ENCODE data around the gene TLR5. TPM values are rescaled to one million over a fixed set of nuclear protein-coding genes. Genes with fewer than 3 reads are reported as not detected.

Gene TLR5
- total and polyA plus RNA-seq, 2 of the 4 experiments (the other 2 are of a cell fraction) = 0.09 to 0.18 TPM

DNA sequence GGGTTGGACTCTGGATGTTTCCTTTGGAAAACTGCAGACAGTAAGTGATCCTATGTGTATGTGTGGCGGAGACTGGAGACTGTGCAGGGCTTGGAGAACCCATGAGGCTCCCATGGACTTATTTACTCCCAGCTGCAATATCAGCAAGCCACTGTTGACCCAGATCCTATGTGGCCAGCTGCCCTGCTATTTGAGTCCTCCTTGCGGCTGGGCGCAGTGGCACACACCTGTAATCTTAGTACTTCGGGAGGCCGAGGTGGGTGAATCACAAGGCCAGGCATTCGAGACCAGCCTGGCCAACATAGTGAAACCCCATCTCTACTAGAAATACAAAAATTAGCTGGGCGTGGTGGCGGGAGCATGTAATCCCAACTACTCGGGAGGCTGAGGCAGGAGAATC, 83.5 kb downstream of the TLR5 start:
- Histone ChIP-seq H2AK5ac (ENCODE audit: low read depth, low read length) (no peak overlapping the region), H3K18ac (ENCODE audit: low read depth, low read length) (no peak overlapping the region), H3K9me3 (ENCODE audit: control insufficient read depth, insufficient read depth, low read length) (no peaks in the 10 kb centered on the region), H2AK9ac (replicated peaks; ENCODE audit: low read depth, low read length, poor library complexity) (no peak overlapping the region), H3K4me2 (ENCODE audit: low read depth, low read length) (no peak overlapping the region), H2AFZ (replicated peaks; ENCODE audit: low read length, poor library complexity) (no peak overlapping the region), H4K8ac (ENCODE audit: low read depth in 2 of 2, low read length in 2 of 2) (no peak overlapping the region), H3K9me1 (ENCODE audit: insufficient read depth, low read length) (no peaks in the 10 kb centered on the region), H2BK5ac (ENCODE audit: low read depth, low read length, poor library complexity, severe bottlenecking) (no peak overlapping the region), H3K27me3 (ENCODE audit: control insufficient read depth, insufficient read depth, low read length) (peaks cover 11% of the 10 kb centered on the region), H3K9ac (ENCODE audit: low read depth, low read length) (no peak overlapping the region), H2BK120ac (ENCODE audit: low read depth, low read length) (no peak overlapping the region), H3K36me3 (ENCODE audit: control insufficient read depth, insufficient read depth, low read length) (no peaks in the 10 kb centered on the region), H4K20me1 (ENCODE audit: insufficient read depth, low read length) (no peaks in the 10 kb centered on the region), H3K56ac (ENCODE audit: extremely low read depth, insufficient read depth, low read length) (no peak overlapping the region), H3K4me1 (ENCODE audit: control insufficient read depth, insufficient read depth, low read length) (no peaks in the 10 kb centered on the region), H3K27ac (ENCODE audit: insufficient read depth, low read length) (no peak overlapping the region), H4K91ac (ENCODE audit: insufficient read depth, low read depth, low read length) (no peak overlapping the region), H3K4ac (ENCODE audit: low read depth, low read length) (no peak overlapping the region), H3K79me1 (ENCODE audit: low read depth in 1 of 2, low read length in 2 of 2) (no peaks in the 10 kb centered on the region), H2BK15ac (ENCODE audit: low read depth, low read length) (no peak overlapping the region), H3K4me3 (ENCODE audit: insufficient read depth, low read depth, low read length) (no peak overlapping the region), H3K23ac (ENCODE audit: low read depth, low read length) (no peak overlapping the region), H2BK20ac (ENCODE audit: low read depth, low read length) (no peak overlapping the region), H4K5ac (ENCODE audit: low read depth, low read length) (no peak overlapping the region), H3K14ac (replicated peaks; ENCODE audit: low read depth, low read length) (no peak overlapping the region)
- ATAC-seq (ENCODE audit: low read depth) (no peak), DNase-seq (no peak)
- in situ Hi-C loops (cut with MboI; ENCODE audit: low sequenced_read_pairs) (no loop called here), intact Hi-C loops (cut with micrococcal nuclease) (no loop called here), dilution Hi-C loops (cut with HindIII; ENCODE audit: low sequenced_read_pairs, unreplicated experiment) (no loop called here)
- BruUV-seq (replicated peaks) = no TSS peak
- CTCF ChIA-PET = interaction anchor here (0.5 kb wide), 1 partner anchor 11 kb away, joined by 3 read pairs; no protein-coding TSS in a partner anchor
- POLR2A ChIA-PET (ENCODE audit: unreplicated experiment) = no interaction called here
- WGBS, 2 experiments (ENCODE audit: extremely low coverage in 2 of 2, insufficient read length in 1 of 2) = 73% methylated on average over 3 of the region's 9 CpGs; no CpG with 5 or more reads in 1 of the 2 experiments
- TF ChIP-seq CEBPB (IDR thresholded peaks at IDR 0.05; ENCODE audit: low read depth, low read length) (no peak), MAZ (IDR thresholded peaks at IDR 0.05; ENCODE audit: borderline replicate concordance, low read depth, low read length) (no peak), FOS (IDR thresholded peaks at IDR 0.05; ENCODE audit: low read depth, low read length) (no peak), POLR2A (IDR thresholded peaks at IDR 0.05; ENCODE audit: low read depth, low read length) (no peak), MAFK (IDR thresholded peaks at IDR 0.05; ENCODE audit: low read depth, low read length) (no peak), RAD21 (IDR thresholded peaks at IDR 0.05; ENCODE audit: low read length) (no peak), RCOR1 (IDR thresholded peaks at IDR 0.05; ENCODE audit: insufficient replicate concordance, low read length) (no peak), RFX5 (IDR thresholded peaks at IDR 0.05; ENCODE audit: low read depth, low read length) (no peak), BHLHE40 (IDR thresholded peaks at IDR 0.05; ENCODE audit: low read depth, low read length) (no peak), CHD1 (IDR thresholded peaks at IDR 0.05; ENCODE audit: low read depth, low read length) (no peak), MXI1 (IDR thresholded peaks at IDR 0.05; ENCODE audit: borderline replicate concordance, low read depth, low read length) (no peak), NFE2L2 (IDR thresholded peaks at IDR 0.05; ENCODE audit: low read depth, low read length) (no peak)
- TF ChIP-seq, protein P1, sequence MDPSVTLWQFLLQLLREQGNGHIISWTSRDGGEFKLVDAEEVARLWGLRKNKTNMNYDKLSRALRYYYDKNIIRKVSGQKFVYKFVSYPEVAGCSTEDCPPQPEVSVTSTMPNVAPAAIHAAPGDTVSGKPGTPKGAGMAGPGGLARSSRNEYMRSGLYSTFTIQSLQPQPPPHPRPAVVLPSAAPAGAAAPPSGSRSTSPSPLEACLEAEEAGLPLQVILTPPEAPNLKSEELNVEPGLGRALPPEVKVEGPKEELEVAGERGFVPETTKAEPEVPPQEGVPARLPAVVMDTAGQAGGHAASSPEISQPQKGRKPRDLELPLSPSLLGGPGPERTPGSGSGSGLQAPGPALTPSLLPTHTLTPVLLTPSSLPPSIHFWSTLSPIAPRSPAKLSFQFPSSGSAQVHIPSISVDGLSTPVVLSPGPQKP (IDR thresholded peaks at IDR 0.05; ENCODE audit: borderline replicate concordance, low read depth, low read length) = no peak
- TF ChIP-seq, protein P2, sequence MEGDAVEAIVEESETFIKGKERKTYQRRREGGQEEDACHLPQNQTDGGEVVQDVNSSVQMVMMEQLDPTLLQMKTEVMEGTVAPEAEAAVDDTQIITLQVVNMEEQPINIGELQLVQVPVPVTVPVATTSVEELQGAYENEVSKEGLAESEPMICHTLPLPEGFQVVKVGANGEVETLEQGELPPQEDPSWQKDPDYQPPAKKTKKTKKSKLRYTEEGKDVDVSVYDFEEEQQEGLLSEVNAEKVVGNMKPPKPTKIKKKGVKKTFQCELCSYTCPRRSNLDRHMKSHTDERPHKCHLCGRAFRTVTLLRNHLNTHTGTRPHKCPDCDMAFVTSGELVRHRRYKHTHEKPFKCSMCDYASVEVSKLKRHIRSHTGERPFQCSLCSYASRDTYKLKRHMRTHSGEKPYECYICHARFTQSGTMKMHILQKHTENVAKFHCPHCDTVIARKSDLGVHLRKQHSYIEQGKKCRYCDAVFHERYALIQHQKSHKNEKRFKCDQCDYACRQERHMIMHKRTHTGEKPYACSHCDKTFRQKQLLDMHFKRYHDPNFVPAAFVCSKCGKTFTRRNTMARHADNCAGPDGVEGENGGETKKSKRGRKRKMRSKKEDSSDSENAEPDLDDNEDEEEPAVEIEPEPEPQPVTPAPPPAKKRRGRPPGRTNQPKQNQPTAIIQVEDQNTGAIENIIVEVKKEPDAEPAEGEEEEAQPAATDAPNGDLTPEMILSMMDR (conservative IDR thresholded peaks at IDR 0.05; ENCODE audit: low read depth, low read length) = no peak
